HG02870 (cell line): ENCODE results near the gene ZP1.
"Not testable (repeated sequence)": the region's sequence is repeated elsewhere in the genome, so short reads cannot be mapped to it uniquely, and the experiment has no call there.

Experiments used
- ATAC-seq: cut with Tn5 transposase; IDR thresholded peaks from one replicate; pipeline ENCODE4 v1.9.1; 2021; ENCODE audit warnings: mild to moderate bottlenecking, moderate library complexity; ENCODE audit not compliant: unreplicated experiment

The ZP1 gene, protein sequence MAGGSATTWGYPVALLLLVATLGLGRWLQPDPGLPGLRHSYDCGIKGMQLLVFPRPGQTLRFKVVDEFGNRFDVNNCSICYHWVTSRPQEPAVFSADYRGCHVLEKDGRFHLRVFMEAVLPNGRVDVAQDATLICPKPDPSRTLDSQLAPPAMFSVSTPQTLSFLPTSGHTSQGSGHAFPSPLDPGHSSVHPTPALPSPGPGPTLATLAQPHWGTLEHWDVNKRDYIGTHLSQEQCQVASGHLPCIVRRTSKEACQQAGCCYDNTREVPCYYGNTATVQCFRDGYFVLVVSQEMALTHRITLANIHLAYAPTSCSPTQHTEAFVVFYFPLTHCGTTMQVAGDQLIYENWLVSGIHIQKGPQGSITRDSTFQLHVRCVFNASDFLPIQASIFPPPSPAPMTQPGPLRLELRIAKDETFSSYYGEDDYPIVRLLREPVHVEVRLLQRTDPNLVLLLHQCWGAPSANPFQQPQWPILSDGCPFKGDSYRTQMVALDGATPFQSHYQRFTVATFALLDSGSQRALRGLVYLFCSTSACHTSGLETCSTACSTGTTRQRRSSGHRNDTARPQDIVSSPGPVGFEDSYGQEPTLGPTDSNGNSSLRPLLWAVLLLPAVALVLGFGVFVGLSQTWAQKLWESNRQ

DNA sequence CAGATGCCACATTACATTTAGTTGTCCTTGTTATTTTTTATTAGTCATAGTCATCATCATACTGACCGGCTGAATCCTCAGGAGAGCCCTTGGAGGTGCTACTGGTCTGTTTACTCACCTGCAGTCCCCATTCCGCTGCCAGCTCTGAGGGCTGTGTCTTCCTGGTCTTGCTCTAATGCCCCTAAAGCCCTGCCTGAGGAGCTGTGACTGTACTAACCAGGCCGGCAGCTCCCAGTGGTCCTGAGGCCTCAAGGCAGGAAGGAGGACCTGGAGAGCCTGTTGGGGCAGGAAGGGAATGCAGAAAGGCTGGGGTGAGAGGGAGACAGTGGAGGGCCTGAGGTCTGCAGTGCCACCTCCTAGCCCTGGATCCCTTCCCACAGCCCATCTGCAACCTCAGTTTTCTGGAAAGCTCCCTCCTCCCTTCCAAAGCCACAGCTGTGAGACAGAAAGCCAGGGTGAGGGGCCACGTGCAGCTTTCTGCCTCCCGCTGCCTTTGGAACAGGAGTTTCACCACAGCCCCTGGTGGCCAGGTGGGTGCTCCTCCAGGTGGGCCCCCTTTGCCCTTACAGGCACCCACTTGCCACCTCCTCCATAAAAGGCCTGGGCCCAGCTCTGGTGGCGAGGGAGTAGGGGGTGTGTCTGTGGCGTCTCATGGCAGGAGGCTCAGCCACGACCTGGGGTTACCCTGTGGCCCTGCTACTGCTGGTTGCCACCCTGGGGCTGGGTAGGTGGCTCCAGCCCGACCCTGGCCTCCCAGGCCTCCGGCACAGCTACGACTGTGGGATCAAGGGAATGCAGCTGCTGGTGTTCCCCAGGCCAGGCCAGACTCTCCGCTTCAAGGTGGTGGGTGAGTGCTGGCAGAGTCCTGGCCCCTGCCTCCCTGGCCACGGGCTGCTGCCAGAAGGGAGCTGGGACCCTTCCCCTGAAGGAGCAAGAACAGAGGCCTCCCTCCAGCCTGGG lies at the start of gene ZP1:
ZP1 (plus strand) TSS at position 632 of the 960 bp plus-strand sequence; CDS start at position 652, 20 bp downstream.
- no peak for ATAC-seq

DNA sequence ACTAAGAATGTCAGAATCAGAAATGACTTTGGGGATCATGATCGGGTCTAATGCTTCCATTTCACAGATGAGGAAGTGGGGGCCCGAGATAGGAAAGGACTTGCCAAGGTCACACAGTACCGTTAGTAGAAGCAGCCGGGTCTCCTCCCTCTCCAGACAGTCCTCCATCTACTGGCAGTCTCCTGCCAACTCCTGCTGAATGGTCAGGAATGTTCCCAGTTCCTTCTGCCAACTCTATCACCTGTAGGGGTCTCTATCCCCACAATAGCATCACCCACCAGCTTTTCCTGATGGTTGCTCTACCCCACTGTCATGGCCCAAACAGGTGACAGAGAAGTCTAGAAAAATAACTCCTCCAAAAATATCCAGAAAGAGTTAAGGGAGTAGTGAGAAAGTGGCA lies 49.3 kb upstream of the ZP1 start:
- ATAC-seq = no peak

DNA sequence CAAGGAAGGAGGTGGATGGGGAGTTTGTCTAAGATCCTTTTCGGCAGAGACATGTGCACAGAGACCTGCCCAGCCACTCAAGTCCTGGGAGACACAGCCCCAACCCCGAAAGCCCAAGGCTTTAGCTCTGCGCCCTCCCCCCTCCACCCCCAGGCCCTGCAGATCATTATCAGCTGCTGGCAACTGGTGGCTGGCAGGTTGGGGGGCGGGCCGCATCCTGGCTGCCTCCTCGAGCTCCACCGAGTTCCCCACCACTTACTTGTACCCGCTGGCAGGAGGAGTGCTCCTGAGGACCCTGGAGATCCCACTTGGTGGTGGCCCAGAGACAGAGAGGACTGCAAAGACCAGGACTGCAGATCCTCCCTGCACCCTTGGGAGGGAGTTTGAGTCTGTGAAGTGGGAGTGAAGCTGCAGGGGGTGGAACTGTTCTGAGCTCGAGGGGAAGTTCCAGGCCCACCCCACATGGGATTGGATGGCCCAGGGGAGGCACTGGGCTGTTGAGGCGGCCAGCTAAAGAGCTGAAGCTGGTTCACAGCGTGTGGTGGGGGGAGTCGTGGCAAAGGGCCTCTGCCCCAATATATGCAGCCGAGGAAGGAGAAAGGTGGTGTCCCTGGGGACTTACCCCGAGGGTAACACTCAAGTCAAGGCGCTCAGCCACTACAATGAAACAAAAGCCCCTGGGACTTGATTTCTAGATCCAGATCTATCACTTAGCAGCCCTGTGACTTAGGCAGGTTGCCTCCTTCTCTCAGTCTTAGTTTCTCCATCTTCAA lies 45.3 kb upstream of the ZP1 start:
- ATAC-seq = no peak

DNA sequence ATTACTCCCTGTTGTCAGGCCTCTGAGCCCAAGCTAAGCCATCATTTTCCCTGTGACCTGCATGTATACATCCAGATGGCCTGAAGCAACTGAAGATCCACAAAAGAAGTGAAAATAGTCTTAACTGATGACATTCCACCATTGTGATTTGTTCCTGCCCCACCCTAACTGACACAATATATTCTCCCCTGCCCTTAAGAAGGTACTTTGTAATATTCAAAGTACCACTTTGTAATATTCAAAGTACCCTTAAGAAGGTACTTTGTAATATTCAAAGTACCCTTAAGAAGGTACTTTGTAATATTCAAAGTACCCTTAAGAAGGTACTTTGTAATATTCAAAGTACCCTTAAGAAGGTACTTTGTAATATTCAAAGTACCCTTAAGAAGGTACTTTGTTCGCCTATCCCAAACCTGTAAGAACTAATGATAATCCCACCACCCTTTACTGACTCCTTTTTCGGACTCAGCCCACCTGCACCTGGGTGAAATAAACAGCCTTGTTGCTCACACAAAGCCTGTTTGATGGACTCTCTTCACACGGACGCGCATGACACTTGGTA lies 43.5 kb upstream of the ZP1 start:
- not testable (repeated sequence) for ATAC-seq

DNA sequence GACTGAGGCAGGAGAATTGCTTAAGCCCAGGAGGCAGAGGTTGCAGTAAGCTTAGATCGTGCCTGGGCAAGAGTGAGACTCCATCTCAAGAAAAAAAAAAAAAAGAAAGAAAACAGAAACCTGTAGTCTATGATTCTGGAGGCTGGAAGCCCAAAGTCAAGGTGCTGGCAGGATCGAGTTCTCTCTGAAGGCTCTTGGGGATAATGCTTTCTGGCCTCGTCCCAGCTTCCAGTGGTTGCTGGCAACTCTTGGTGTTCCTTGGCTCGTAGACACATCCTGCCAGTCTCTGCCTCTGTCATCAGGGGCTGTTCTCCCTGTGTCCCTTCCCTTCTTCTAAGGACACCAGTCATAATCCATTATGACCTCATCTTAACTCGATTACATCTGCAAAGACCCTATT lies 42.2 kb upstream of the ZP1 start:
- no peak for ATAC-seq

DNA sequence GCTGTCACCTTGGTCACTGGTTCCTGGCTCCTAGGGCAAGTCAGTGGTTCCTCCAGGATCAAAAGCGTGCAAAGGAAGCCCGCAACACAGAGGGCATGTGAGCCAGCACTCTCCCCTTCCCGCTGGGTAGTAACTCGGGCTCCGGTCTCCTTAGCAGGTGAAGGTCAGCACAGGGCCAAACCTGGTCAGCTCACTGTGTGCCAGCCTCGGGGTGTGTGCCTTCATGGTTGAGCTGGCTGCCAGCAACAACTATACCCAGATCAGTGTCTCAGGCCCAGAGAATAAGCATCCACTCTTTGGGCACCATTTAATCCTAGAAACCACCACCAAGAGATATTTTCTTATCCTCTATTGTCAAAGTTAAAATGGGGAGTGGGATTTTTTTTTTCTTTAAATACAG lies 41.6 kb upstream of the ZP1 start:
- ATAC-seq = no peak

DNA sequence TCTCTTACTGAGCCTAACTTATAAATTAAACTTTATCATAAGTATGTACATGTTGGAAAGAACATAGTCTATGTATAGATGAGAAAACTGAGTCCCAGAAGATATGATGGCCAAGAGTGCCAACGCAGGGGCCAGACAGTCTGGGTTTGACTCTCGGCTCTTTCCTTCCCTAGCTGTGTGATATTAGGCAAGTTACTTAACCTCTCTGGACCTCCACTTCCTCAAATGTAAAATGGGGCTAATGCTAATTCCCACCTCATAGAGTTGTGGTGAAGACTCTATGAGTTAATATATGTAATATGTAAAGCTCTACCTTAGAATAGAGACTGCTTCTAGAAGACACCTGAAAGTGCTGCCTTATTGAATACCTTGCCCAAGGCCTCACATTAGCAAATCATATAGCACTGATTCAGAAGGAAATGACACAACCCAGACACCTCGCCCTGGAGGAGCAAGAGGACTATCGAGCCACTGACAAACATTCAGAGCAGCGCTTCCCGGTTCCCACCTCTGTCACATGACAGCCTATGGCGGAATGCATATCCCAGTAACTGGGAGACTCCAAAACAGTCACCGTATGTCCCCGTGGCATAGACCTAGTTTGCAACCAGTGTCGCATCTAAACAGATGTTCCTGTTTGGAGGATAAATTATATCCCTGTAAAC lies 36.7 kb upstream of the ZP1 start:
- no peak for ATAC-seq

DNA sequence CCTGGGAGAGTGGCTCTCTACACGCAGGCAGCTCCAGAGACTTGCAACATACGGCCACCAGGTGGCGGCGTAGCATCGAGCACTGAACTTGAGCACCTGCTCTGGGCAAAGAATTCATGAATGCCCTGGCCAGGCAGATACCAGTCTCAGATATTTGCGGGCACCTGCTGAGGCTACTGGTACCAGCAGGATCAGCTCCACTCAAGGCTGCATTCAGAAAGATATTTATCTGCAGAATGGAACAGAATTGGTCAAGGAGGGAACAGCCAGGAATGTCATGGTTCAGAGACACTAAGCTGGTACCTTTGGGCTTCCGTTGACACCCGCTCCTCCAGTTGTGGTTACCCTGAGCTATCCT lies 36.2 kb upstream of the ZP1 start:
- ATAC-seq = no peak

DNA sequence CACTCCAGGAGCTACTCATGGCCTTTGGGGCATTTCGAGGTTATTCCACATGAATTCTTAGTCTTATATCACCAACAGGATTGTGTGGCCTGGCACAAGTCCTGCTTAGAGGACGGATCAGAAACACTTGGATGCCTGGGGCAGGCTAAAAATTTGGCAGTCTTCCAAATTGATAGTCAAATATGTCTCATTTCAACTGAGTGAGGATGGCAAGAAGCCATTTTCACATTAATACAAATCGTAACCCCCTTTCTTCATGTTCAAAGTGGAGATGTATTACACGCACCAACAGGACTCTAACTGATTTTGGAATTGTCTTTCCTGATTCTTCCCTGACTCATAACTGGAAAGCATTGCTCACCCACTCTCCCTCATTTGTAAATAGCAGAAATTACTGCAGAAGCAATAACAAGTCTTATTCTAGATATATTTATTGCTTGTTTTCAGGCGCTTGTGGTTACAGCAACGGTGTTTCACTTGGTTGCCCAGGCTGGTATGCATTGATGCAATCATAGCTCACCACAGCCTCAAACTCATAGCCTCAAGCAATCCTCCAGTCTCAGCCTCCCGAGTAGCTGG lies 35.8 kb upstream of the ZP1 start:
- ATAC-seq = no peak

DNA sequence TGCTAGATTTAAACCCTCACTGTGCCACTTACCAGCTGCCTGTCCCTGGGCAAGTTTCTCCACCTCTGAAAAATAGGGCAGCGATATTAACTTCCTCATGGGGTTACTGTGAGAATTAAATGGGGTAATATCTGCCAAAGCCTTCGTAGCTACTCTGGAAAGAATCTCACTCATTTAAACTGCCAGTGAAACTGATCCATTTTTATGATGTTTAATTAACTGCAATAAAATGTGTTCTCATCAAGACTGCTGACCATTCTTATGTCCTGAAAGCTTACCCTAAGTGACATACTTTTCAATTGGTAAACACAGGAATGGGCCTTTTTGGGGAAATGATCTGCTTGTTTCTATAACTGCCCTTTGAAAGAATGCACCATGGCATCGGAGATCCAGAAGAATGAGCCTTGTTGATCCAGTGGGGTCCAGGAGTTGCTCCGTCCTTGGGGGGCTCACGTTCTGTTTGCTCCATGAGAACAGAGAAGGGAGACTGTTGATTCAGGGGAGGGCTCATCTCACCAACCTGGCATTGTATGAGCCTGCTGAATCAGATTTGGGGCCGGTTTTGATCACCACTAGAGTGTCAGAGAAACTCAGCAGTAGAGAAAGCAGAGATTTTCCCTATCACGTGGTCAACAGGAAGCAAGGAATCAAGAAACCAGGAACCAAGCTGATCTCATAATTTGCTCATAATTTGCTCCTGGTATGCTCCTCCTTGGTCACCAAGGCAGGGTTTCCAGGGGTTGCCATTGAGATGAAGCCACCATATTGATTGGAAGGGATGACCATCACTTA lies 32.4 kb upstream of the ZP1 start:
- no peak for ATAC-seq

DNA sequence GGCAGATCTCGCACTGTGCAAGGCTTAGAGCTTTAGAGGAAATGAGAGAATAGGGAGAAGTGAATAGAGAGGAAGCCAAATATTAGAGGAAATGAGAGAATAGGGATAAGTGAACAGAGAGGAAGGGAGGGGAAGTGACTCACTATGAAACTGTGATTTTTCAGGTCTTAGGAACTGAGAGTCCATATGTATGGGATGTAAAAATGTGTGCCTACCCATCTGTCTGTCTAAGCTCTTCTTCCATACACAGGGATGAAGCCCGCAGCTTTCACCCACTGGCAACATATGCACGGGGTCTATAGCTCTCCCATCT lies 31.9 kb upstream of the ZP1 start:
- ATAC-seq = no peak

DNA sequence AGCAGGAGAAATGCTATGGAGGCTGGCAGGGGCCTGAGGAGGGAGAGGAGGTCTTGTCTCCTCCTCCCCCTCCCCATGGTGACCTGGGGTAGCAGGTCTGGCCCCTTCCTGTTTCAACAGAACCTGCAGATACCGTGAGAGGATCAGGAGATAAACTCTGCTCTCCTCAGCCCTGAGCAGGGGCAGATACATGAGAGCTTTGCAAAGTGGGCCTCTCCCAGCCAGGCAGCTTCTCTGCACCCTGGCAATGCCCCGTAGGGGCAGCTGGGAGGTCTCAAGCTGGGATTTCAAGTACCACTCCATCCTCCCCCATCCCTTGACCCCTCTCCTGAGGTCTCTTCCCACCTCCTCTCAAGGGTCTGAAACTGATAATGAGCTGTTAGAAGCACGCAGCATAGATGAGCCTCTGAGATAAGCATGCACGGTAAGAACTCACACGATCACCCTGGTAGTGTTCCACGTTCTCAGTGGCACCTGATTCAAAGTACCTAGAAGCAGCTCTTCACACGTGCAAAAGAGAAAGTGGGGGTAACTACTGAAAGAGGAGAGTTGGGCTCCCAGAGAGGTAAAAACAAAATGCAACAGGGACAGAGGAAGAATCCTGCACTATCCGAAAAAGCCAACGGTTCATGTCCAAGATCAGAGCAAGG lies 30.4 kb upstream of the ZP1 start:
- no peak for ATAC-seq

DNA sequence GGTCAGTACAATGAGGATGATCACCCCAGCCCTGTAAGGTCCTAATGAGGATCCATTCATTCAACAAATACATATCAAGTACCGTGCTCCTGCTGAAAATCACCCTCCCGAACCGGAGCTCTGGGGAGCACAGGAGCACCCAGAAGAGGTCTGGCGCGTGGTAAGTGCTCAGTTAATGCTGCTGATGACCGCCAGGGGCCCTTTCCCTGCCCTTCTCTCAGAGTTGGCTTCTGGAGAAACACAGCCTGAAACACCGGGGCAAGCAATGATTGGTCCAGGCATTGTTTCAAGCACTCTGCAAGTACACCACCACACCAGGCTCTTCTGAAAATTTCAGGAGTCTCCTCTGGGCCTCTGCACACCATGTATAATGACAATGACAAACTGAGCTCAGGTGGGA lies 29.2 kb upstream of the ZP1 start:
- ATAC-seq = no peak

DNA sequence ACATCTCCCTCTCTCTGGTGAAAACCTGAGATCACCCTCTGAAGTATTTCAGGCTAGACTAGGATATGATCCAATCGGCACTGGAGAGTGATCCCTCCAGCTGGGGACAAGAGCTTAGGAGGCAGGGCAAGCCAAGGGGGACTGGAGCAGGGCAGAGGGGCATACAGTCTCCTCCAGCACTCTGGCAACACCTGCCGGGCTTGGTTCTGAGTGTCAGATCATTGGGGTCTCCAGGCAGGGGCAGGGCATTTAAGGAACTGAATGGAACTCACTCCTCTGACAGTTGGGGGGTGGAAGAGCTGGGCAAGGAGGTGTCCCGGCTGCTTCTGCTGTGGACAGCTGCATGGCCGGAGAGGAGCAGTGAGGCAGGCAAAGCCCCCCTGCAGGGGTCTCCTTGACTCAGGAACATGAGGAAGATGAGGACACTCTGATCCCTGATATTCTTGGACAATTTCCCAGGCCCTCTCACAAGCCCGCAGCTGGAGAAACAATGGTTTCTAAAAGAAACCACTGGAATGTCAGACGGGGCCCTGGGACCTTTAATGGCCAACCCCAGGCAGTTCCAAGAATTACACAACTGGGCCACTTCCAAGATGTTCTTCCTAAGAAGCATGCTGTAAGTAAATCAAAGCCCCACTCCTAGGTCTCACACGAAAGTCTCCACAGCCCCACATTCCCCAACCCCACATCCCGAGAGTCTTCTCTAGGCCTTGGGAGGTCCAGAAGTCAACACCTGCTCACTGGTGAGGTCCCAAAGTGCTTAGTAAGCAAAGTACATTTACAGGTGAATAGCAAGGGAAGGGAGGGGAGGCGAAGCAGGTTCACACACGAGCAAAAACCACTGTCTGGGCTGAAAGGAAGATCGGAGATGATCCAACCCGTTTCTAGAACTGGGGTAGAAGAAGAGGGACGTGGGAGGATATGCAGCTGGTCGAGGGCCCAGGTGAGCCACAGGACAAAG lies 26.6 kb upstream of the ZP1 start:
- ATAC-seq = no peak

DNA sequence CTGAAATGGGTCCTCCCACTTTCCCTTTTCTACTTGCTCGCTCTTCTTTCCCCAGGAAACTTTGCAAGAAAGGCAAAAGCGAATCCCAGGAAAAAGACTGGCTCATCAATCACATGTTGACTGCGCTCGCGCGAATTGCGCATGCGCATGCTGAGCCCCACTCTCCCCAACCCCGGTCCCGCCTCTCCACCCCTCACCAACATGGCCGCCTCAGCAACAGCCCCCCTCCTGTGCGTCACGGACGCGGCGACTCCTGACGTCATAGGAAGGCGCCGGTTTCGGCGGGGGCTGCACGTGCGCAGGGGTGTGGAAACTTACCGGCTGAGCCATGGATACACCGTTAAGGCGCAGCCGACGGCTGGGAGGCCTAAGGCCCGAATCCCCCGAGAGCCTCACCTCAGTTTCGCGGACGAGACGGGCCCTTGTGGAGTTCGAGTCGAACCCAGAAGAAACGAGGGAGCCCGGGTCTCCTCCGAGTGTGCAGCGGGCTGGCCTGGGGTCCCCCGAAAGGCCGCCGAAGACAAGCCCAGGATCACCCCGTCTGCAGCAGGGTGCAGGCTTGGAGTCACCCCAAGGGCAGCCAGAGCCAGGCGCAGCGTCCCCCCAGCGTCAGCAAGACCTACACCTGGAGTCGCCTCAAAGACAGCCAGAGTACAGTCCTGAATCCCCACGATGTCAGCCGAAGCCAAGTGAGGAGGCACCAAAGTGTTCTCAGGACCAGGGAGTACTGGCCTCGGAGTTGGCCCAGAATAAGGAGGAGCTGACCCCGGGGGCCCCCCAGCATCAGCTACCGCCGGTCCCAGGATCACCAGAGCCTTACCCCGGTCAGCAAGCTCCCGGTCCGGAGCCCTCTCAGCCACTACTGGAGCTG lies 25.3 kb upstream of the ZP1 start, which contains the start of gene CCDC86:
CCDC86 (plus strand) TSS at position 317 of the 871 bp plus-strand sequence; CDS start at position 329, 12 bp downstream.
- ATAC-seq = peak; percentile 66
